CD14-positive monocyte (primary cell): ENCODE results near the gene UTP25. TPM values are rescaled to one million over a fixed set of nuclear protein-coding genes. Genes with fewer than 3 reads are reported as not detected.

Source experiments
- DNase-seq, 3 donors: peaks; one replicate each; pipeline ENCODE4 v3.0.0-alpha.2; 2011 to 2022
- H2AFZ ChIP-seq: 2 replicates; pipeline ENCODE4 v1.6.0; 2012; ENCODE audit warnings: mild to moderate bottlenecking, low read depth, low read length, inconsistent platforms; ENCODE audit not compliant: insufficient read depth, poor library complexity, severe bottlenecking
- H3K27ac ChIP-seq, 2 donors: 1 replicate in 1 of 2; 2 replicates in 1 of 2; pipeline ENCODE4 v1.5.1; 2012 to 2013; ENCODE audit warnings: low read length in 2 of 2, control low read depth in 1 of 2, inconsistent platforms in 1 of 2, low read depth in 1 of 2, mild to moderate bottlenecking in 1 of 2
- H3K27me3 ChIP-seq, 2 donors: one replicate each; pipeline versions ENCODE4 v1.6.0 to v1.6.1; 2011 to 2013; ENCODE audit warnings: low read length in 2 of 2; ENCODE audit not compliant: control insufficient read depth in 2 of 2, insufficient read depth in 2 of 2
- H3K36me3 ChIP-seq, 2 donors: replicated peaks in 1 of 2; 1 replicate in 1 of 2; 2 replicates in 1 of 2; pipeline versions ENCODE4 v1.5.1 to v1.6.1; 2012 to 2013; ENCODE audit warnings: low read length in 2 of 2, control low read depth in 1 of 2, inconsistent platforms in 1 of 2, mild to moderate bottlenecking in 1 of 2; ENCODE audit not compliant: insufficient read depth in 2 of 2, control insufficient read depth in 1 of 2
- H3K4me1 ChIP-seq, 2 donors: 1 replicate in 1 of 2; 2 replicates in 1 of 2; pipeline versions ENCODE4 v1.5.1 to v1.6.1; 2012 to 2013; ENCODE audit warnings: low read length in 2 of 2, control low read depth in 1 of 2, inconsistent platforms in 1 of 2, mild to moderate bottlenecking in 1 of 2, moderate library complexity in 1 of 2; ENCODE audit not compliant: insufficient read depth in 2 of 2, control insufficient read depth in 1 of 2
- H3K4me2 ChIP-seq: replicated peaks from 2 replicates; pipeline ENCODE3; 2012; ENCODE audit warnings: low read length, moderate library complexity, mild to moderate bottlenecking; ENCODE audit not compliant: poor library complexity, severe bottlenecking; ENCODE audit errors: extremely low read depth
- H3K4me3 ChIP-seq, 3 experiments: fragments of 200-600 bp in 1 of 3; sonication (generic) in 1 of 3; replicated peaks in 1 of 3; 1 replicate in 2 of 3; 2 replicates in 1 of 3; pipeline ENCODE4 v1.5.1; 2011 to 2013; ENCODE audit warnings: low read length in 3 of 3, mild to moderate bottlenecking in 3 of 3, control low read depth in 2 of 3, low read depth in 2 of 3, inconsistent platforms in 1 of 3, moderate library complexity in 1 of 3
- H3K79me2 ChIP-seq: 2 replicates; pipeline ENCODE4 v1.6.0; 2012; ENCODE audit warnings: mild to moderate bottlenecking, control low read depth, inconsistent platforms, low read length, moderate library complexity; ENCODE audit not compliant: insufficient read depth
- H3K9ac ChIP-seq: 2 replicates; pipeline ENCODE4 v1.6.0; 2017; ENCODE audit warnings: low read length, mild to moderate bottlenecking; ENCODE audit not compliant: insufficient read depth, poor library complexity, severe bottlenecking
- H3K9me3 ChIP-seq, 2 donors: replicated peaks in 1 of 2; 1 replicate in 1 of 2; 2 replicates in 1 of 2; pipeline versions ENCODE4 v1.5.1 to v1.6.1; 2012 to 2013; ENCODE audit warnings: low read length in 2 of 2, control low read depth in 1 of 2; ENCODE audit not compliant: control insufficient read depth in 1 of 2, insufficient read depth in 1 of 2
- H4K20me1 ChIP-seq: 2 replicates; pipeline ENCODE4 v1.6.0; 2012; ENCODE audit warnings: mild to moderate bottlenecking, low read length, control low read depth, moderate library complexity; ENCODE audit not compliant: insufficient read depth
- H3K27ac Mint-ChIP-seq, 7 donors: one replicate each; pipeline ENCODE4 v1.8.0; 2020; ENCODE audit warnings: mild to moderate bottlenecking in 7 of 7, mixed read lengths in 7 of 7, moderate library complexity in 6 of 7, inconsistent platforms in 2 of 7
- H3K27me3 Mint-ChIP-seq, 3 donors: one replicate each; pipeline ENCODE4 v1.8.0; 2021 to 2022; ENCODE audit warnings: low read depth in 3 of 3, mild to moderate bottlenecking in 3 of 3, mixed read lengths in 3 of 3, moderate library complexity in 3 of 3, inconsistent platforms in 1 of 3
- H3K36me3 Mint-ChIP-seq, 2 donors: one replicate each; pipeline ENCODE4 v1.8.0; 2020; ENCODE audit warnings: mixed read lengths in 2 of 2, inconsistent platforms in 1 of 2, mild to moderate bottlenecking in 1 of 2
- H3K4me1 Mint-ChIP-seq: one replicate; pipeline ENCODE4 v1.8.0; 2020; ENCODE audit warnings: mild to moderate bottlenecking, mixed read lengths
- H3K4me3 Mint-ChIP-seq, 2 donors: one replicate each; pipeline ENCODE4 v1.8.0; 2020; ENCODE audit warnings: mild to moderate bottlenecking in 2 of 2, mixed read lengths in 2 of 2, moderate library complexity in 1 of 2
- H3K9me3 Mint-ChIP-seq, 7 donors: one replicate each; pipeline ENCODE4 v1.8.0; 2020 to 2022; ENCODE audit warnings: mixed read lengths in 7 of 7, mild to moderate bottlenecking in 6 of 7, moderate library complexity in 6 of 7, inconsistent platforms in 2 of 7
- WGBS: methylation state at CpG from one replicate; pipeline ENCODE4 v1.1.5; 2013; ENCODE audit warnings: missing lambda C conversion rate; ENCODE audit not compliant: insufficient coverage; 5-methylcytosine and 5-hydroxymethylcytosine counted together
- intact Hi-C, 2 donors: fragments of 100-400 bp; cut with micrococcal nuclease; formaldehyde crosslinking; loops; one replicate each; pipeline versions ENCODE4 v1.15.0 to v1.15.1; 2023
- polyA plus RNA-seq, 3 donors: library from polyadenylated mRNA; depleted of rRNA in 1 of 3; unstranded in 2 of 3; stranded (reverse) in 1 of 3; fragments of 300-500 nt in 2 of 3; fragments of >200 nt in 1 of 3; fragmentation: Illumina TruSeq in 2 of 3; gene quantifications; 1 replicate in 2 of 3; 2 replicates in 1 of 3; pipeline ENCODE4 v1.2.3, GENCODE V29; 2012 to 2021
- TF ChIP-seq, protein P1 (sequence below): fragments of 200-600 bp; IDR thresholded peaks from one replicate; pipeline ENCODE4 v1.8.0; 2022; ENCODE audit warnings: antibody characterized with exemption, mild to moderate bottlenecking

UTP25 gene
- polyA plus RNA-seq, 3 donors: 0.98 to 1.4 (median 1.1) TPM

DNA sequence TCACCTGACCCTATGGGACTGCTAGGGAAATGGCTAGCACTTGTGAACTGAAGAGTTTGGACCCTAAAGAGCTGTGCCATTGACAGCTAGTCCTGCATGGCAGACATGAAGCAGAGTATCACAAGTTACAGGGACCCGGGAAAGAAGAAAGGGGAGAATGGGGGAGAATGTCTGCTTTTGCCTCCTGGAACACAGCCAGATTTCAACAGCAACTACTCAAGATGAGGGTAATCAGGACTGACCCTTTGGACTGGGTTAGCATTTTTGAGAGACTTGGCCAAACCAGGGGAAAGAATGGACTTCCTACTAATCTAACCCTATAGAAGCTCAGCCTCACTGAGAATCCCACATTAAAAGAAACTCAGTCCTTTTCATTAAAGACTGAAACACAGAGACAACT, 8.7 kb upstream of the UTP25 start:
- H3K4me3 Mint-ChIP-seq: no peak overlapping the region
- H3K9me3 ChIP-seq: no peaks in the 10 kb centered on the region
- 0% methylated on average over 1 of the region's 1 CpG for WGBS
- H4K20me1 ChIP-seq: no peaks in the 10 kb centered on the region
- no peak overlapping the region for H3K4me2 ChIP-seq
- no peak overlapping the region for H3K4me3 ChIP-seq
- H3K79me2 ChIP-seq: no peaks in the 10 kb centered on the region
- intact Hi-C loops: no loop called here
- H3K27ac ChIP-seq: no peak overlapping the region
- no peaks in the 10 kb centered on the region for H3K36me3 ChIP-seq
- DNase-seq: no peak
- H3K27me3 ChIP-seq: peaks cover 4 to 7% of the 10 kb centered on the region in 2 donors
- H3K4me1 Mint-ChIP-seq: peaks cover 7% of the 10 kb centered on the region
- H3K9ac ChIP-seq: no peak overlapping the region
- no peak overlapping the region for H2AFZ ChIP-seq
- no peak overlapping the region for H3K27ac Mint-ChIP-seq
- H3K9me3 Mint-ChIP-seq: no peaks in the 10 kb centered on the region
- H3K27me3 Mint-ChIP-seq: peaks cover 3 to 24% (median 6%) of the 10 kb centered on the region in 3 donors
- H3K4me1 ChIP-seq: peaks cover 0 to 3% of the 10 kb centered on the region in 2 donors
- no peaks in the 10 kb centered on the region for H3K36me3 Mint-ChIP-seq
- TF ChIP-seq, protein P1, sequence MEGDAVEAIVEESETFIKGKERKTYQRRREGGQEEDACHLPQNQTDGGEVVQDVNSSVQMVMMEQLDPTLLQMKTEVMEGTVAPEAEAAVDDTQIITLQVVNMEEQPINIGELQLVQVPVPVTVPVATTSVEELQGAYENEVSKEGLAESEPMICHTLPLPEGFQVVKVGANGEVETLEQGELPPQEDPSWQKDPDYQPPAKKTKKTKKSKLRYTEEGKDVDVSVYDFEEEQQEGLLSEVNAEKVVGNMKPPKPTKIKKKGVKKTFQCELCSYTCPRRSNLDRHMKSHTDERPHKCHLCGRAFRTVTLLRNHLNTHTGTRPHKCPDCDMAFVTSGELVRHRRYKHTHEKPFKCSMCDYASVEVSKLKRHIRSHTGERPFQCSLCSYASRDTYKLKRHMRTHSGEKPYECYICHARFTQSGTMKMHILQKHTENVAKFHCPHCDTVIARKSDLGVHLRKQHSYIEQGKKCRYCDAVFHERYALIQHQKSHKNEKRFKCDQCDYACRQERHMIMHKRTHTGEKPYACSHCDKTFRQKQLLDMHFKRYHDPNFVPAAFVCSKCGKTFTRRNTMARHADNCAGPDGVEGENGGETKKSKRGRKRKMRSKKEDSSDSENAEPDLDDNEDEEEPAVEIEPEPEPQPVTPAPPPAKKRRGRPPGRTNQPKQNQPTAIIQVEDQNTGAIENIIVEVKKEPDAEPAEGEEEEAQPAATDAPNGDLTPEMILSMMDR: no peak

DNA sequence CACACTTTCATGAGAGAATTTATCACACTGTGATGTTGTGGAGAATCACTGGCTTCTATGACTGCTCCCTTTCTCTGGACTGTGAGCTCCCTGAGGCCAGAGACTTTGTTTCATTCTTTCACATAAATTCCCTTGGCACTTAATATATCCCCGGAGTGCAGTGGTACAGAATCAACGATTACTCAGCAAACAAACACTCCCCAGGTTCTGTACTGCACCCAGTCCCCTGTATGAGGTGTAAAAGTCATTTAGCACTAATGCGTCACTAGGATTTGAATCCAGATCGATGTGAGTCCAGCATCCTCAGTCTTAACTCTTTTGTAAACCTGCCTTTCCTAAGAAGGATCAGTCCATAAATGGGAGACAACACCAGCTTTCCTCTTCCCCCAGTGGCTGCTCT, 6.8 kb upstream of the UTP25 start:
- Histone ChIP-seq H4K20me1 (no peaks in the 10 kb centered on the region), H2AFZ (peak overlapping the region; percentile 10), H3K27ac (no peak overlapping the region), H3K79me2 (no peaks in the 10 kb centered on the region), H3K4me1 (peaks cover 0 to 3% of the 10 kb centered on the region in 2 donors), H3K4me2 (no peak overlapping the region), H3K36me3 (no peaks in the 10 kb centered on the region), H3K9ac (no peak overlapping the region), H3K27me3 (peaks cover 4 to 9% of the 10 kb centered on the region in 2 donors), H3K9me3 (no peaks in the 10 kb centered on the region), H3K4me3 (no peak overlapping the region)
- 76% methylated on average over 2 of the region's 4 CpGs for WGBS
- DNase-seq: no peak
- H3K9me3 Mint-ChIP-seq: no peaks in the 10 kb centered on the region
- H3K27me3 Mint-ChIP-seq: peaks cover 3 to 28% (median 11%) of the 10 kb centered on the region in 3 donors
- TF ChIP-seq, protein P1: no peak
- no peak overlapping the region for H3K4me3 Mint-ChIP-seq
- intact Hi-C loops: no loop called here
- no peaks in the 10 kb centered on the region for H3K36me3 Mint-ChIP-seq
- H3K27ac Mint-ChIP-seq: no peak overlapping the region
- peaks cover 5% of the 10 kb centered on the region for H3K4me1 Mint-ChIP-seq
